Calu3 (cell line): ENCODE data around the gene SP2. TPM values are rescaled to one million over a fixed set of nuclear protein-coding genes. Genes with fewer than 3 reads are reported as not detected.

Source experiments
- BruUV-seq: library from RNA; stranded (reverse); fragments of 400-500 nt; replicated peaks from 2 replicates; lab custom pipeline; 2021; lab: Mats Ljungman, UMichigan
- CTCF ChIA-PET: fragments of 300-600 bp; sonication (Branson Sonifier 250); formaldehyde crosslinking; loops from one replicate; lab custom pipeline; 2022; ENCODE audit warnings: antibody characterized with exemption; lab: Charles Lee
- DNase-seq: peaks from one replicate; pipeline ENCODE4 v3.0.0; 2022
- H3K27ac Mint-ChIP-seq: one replicate; pipeline ENCODE4 v1.8.0; 2022; ENCODE audit warnings: mixed read lengths; ENCODE audit not compliant: unreplicated experiment
- H3K27me3 Mint-ChIP-seq: one replicate; pipeline ENCODE4 v1.8.0; 2022; ENCODE audit warnings: mixed read lengths; ENCODE audit not compliant: unreplicated experiment
- H3K36me3 Mint-ChIP-seq: one replicate; pipeline ENCODE4 v1.8.0; 2022; ENCODE audit warnings: mild to moderate bottlenecking, moderate library complexity, mixed read lengths; ENCODE audit not compliant: insufficient read depth, unreplicated experiment
- H3K4me1 Mint-ChIP-seq: one replicate; pipeline ENCODE4 v1.8.0; 2022; ENCODE audit warnings: mild to moderate bottlenecking, low read depth, mixed read lengths; ENCODE audit not compliant: unreplicated experiment
- H3K4me3 Mint-ChIP-seq: one replicate; pipeline ENCODE4 v1.8.0; 2022; ENCODE audit warnings: mild to moderate bottlenecking, low read depth, moderate library complexity, mixed read lengths; ENCODE audit not compliant: unreplicated experiment
- H3K9me3 Mint-ChIP-seq: one replicate; pipeline ENCODE4 v1.8.0; 2022; ENCODE audit warnings: low read depth, mixed read lengths; ENCODE audit not compliant: unreplicated experiment
- CTCF ChIP-seq: fragments of 200-600 bp; IDR thresholded peaks from one replicate; pipeline ENCODE4 v1.8.0; 2022; ENCODE audit warnings: antibody characterized with exemption; ENCODE audit not compliant: unreplicated experiment
- intact Hi-C: fragments of 100-400 bp; cut with micrococcal nuclease; formaldehyde crosslinking; loops from one replicate; pipeline ENCODE4 v1.10.0; 2022; ENCODE audit not compliant: unreplicated experiment
- total RNA-seq: library from RNA; stranded (reverse); gene quantifications from 2 replicates; pipeline ENCODE4 v1.2.3, GENCODE V29; 2022

SP2 gene
- total RNA-seq, 1 experiment from 2014 or later, result 21.5 TPM

DNA sequence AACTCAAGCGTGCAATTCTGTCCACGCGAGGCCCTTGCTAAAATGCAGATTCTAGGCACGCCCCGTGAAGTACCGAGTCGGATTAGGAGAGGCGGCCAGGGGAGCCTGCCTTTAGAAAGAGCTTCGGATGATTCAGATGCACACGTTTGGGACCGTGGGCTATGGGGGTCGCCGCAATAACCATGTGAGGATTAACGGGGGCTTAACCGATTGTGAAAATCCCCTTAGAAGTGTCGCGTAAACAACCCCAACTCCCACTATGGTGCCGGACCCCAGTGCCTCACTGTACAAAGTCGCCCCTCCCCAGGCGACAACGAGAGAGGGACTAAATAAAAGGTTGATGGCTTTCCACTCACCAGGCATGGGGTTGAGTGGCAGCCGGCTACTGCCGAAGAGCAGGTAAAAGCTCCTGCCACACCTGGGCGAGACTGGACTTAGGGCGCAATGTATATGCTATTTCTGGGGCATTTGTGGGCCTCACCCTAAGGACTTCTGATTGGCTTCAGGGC, 635 bp upstream of the SP2 start:
- TF ChIP-seq CTCF, result no peak
- H3K27me3 Mint-ChIP-seq, result peaks cover 12% of the 10 kb centered on the region
- CTCF ChIA-PET, result interaction anchor here (0.6 to 1.7 kb wide), 17 partner anchors 8 to 379 kb away, joined by 3 to 12 read pairs (median 4); partner anchors contain the start of genes CDK5RAP3, LRRC46, MRPL10 and SP6
- BruUV-seq, result TSS peak; percentile 61
- H3K9me3 Mint-ChIP-seq, result no peaks in the 10 kb centered on the region
- peaks cover 33% of the 10 kb centered on the region for H3K36me3 Mint-ChIP-seq
- no peak for DNase-seq
- H3K4me1 Mint-ChIP-seq, result peaks cover 24% of the 10 kb centered on the region
- peak overlapping the region; percentile 82 for H3K4me3 Mint-ChIP-seq
- intact Hi-C loops, result loop anchor here (2.0 to 5.0 kb wide), 2 partner anchors 52 to 123 kb away; no protein-coding TSS in a partner anchor
- peak overlapping the region; percentile 99 for H3K27ac Mint-ChIP-seq

- BruUV-seq, result no TSS peak
- H3K27ac Mint-ChIP-seq, result peak overlapping the region; percentile 99
- H3K36me3 Mint-ChIP-seq, result peaks cover 33% of the 10 kb centered on the region
- peak overlapping the region; percentile 82 for H3K4me3 Mint-ChIP-seq
- no peak for TF ChIP-seq CTCF
- DNase-seq, result no peak
- intact Hi-C loops, result loop anchor here (5.0 kb wide), 1 partner anchor 50 kb away; no protein-coding TSS in a partner anchor
- CTCF ChIA-PET, result interaction anchor here (0.6 to 1.0 kb wide), 3 partner anchors 27 to 50 kb away, joined by 3 to 4 read pairs (median 3); partner anchors contain the start of gene PNPO
- H3K4me1 Mint-ChIP-seq, result peaks cover 24% of the 10 kb centered on the region
- no peaks in the 10 kb centered on the region for H3K9me3 Mint-ChIP-seq
- peaks cover 12% of the 10 kb centered on the region for H3K27me3 Mint-ChIP-seq
These were observed 845 bp downstream of the SP2 start for GRCh38 chr17:47896672-47897490.

DNA sequence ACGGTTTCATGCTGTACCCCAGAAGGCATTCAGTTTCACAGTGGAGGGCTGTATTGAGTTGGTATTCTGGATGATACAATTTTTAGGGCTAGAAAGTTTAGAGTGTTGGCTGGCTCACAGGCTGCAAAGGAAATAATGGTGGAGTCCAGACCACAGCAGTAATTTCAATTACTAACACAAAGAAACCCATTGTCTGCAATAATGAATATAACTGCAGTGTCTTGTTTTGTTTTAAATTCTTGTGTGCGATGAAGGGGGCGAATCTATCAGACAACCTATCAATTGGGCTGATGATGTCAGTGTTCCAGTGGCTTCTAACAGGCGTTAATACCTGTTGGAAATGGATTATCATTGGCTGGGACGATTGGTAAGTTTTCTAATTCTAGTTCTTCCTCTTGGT, 1.5 kb downstream of the SP2 start:
- CTCF ChIA-PET, result no interaction called here
- TSS peak; percentile 46 for BruUV-seq
- peaks cover 39% of the 10 kb centered on the region for H3K36me3 Mint-ChIP-seq
- TF ChIP-seq CTCF, result no peak
- intact Hi-C loops, result loop anchor here (5.0 kb wide), 1 partner anchor 50 kb away; no protein-coding TSS in a partner anchor
- H3K4me1 Mint-ChIP-seq, result peaks cover 24% of the 10 kb centered on the region
- H3K27ac Mint-ChIP-seq, result peak overlapping the region; percentile 99
- H3K4me3 Mint-ChIP-seq, result peak overlapping the region; percentile 82
- H3K27me3 Mint-ChIP-seq, result peaks cover 12% of the 10 kb centered on the region
- H3K9me3 Mint-ChIP-seq, result no peaks in the 10 kb centered on the region
- no peak for DNase-seq

GRCh38 chr17:47898241-47898640, 2.2 kb downstream of the SP2 start:
- Mint-ChIP-seq H3K9me3 (no peaks in the 10 kb centered on the region), H3K36me3 (peaks cover 39% of the 10 kb centered on the region), H3K27ac (no peak overlapping the region), H3K4me1 (peaks cover 24% of the 10 kb centered on the region), H3K4me3 (no peak overlapping the region), H3K27me3 (peaks cover 12% of the 10 kb centered on the region)
- no peak for DNase-seq
- no peak for TF ChIP-seq CTCF
- intact Hi-C loops, result loop anchor here (5.0 kb wide), 1 partner anchor 49 kb away; no protein-coding TSS in a partner anchor
- CTCF ChIA-PET, result no interaction called here
- BruUV-seq, result no TSS peak
